ENCODE results near the gene SLC25A47. TPM values are rescaled to one million over a fixed set of nuclear protein-coding genes. Genes with fewer than 3 reads are reported as not detected.

Gene SLC25A47
- total RNA-seq, 4 donors from 2014 or later = not detected

GRCh38 chr14:100292776-100293461 lies 30.2 kb upstream of the SLC25A47 start:
- no peak for TF ChIP-seq CTCF (IDR thresholded peaks at IDR 0.05; ENCODE audit: low read depth)

GRCh38 chr14:100293497-100294212 lies 29.5 kb upstream of the SLC25A47 start:
- no peak for TF ChIP-seq CTCF (IDR thresholded peaks at IDR 0.05; ENCODE audit: low read depth)

- TF ChIP-seq CTCF (IDR thresholded peaks at IDR 0.05; ENCODE audit: low read depth) = no peak
Measured at GRCh38 chr14:100294213-100294962, 28.8 kb upstream of the SLC25A47 start.

- no peak for TF ChIP-seq CTCF (IDR thresholded peaks at IDR 0.05; ENCODE audit: low read depth)
Measured at GRCh38 chr14:100294963-100295330, 28.2 kb upstream of the SLC25A47 start.

- no peak for TF ChIP-seq CTCF (IDR thresholded peaks at IDR 0.05; ENCODE audit: low read depth)
Measured at GRCh38 chr14:100295376-100296105, 27.6 kb upstream of the SLC25A47 start.

GRCh38 chr14:100296106-100296651 lies 27.0 kb upstream of the SLC25A47 start:
- TF ChIP-seq CTCF (IDR thresholded peaks at IDR 0.05; ENCODE audit: low read depth) = no peak
